GM23248 (cell line): ENCODE data around the gene NRSN2. TPM values are rescaled to one million over a fixed set of nuclear protein-coding genes. Genes with fewer than 3 reads are reported as not detected.

ENCODE experiments used
- DNase-seq: peaks from one replicate; pipeline ENCODE4 v3.0.0-alpha.2; 2015
- H2AFZ ChIP-seq: fragments of 200-600 bp; sonication (generic); 2 replicates; pipeline ENCODE4 v1.6.1; 2016; ENCODE audit warnings: antibody characterized with exemption
- H3F3A ChIP-seq: fragments of 200-600 bp; sonication (generic); 2 replicates; pipeline ENCODE4 v1.6.1; 2016; ENCODE audit warnings: mild to moderate bottlenecking, antibody characterized with exemption, mixed run types; ENCODE audit not compliant: insufficient read depth
- H3K27ac ChIP-seq: fragments of 200-600 bp; sonication (generic); 2 replicates; pipeline ENCODE4 v1.5.1; 2016; ENCODE audit warnings: mild to moderate bottlenecking
- H3K27me3 ChIP-seq: fragments of 200-600 bp; sonication (generic); replicated peaks from 2 replicates; pipeline ENCODE4 v1.6.1; 2016; ENCODE audit warnings: mild to moderate bottlenecking; ENCODE audit not compliant: insufficient read depth
- H3K36me3 ChIP-seq: fragments of 200-600 bp; sonication (generic); 2 replicates; pipeline ENCODE4 v1.6.1; 2016; ENCODE audit warnings: low read depth, mild to moderate bottlenecking
- H3K4me1 ChIP-seq: fragments of 200-600 bp; sonication (generic); 2 replicates; pipeline ENCODE4 v1.6.1; 2016; ENCODE audit warnings: mild to moderate bottlenecking; ENCODE audit not compliant: insufficient read depth
- H3K4me2 ChIP-seq: fragments of 200-600 bp; sonication (generic); one replicate; pipeline ENCODE4 v1.6.1; 2016; ENCODE audit warnings: mild to moderate bottlenecking; ENCODE audit not compliant: unreplicated experiment
- H3K4me3 ChIP-seq: fragments of 200-600 bp; sonication (generic); 2 replicates; pipeline ENCODE4 v1.5.1; 2016; ENCODE audit warnings: mild to moderate bottlenecking
- H3K79me2 ChIP-seq: fragments of 200-600 bp; sonication (generic); 2 replicates; pipeline ENCODE4 v1.6.1; 2016; ENCODE audit warnings: mild to moderate bottlenecking; ENCODE audit not compliant: insufficient read depth
- H3K9ac ChIP-seq: fragments of 200-600 bp; sonication (generic); 2 replicates; pipeline ENCODE4 v1.6.1; 2016; ENCODE audit warnings: mild to moderate bottlenecking
- H3K9me2 ChIP-seq: fragments of 200-600 bp; sonication (generic); 2 replicates; pipeline ENCODE4 v1.6.1; 2016; ENCODE audit warnings: mixed run types, mild to moderate bottlenecking, moderate library complexity; ENCODE audit not compliant: insufficient read depth
- H3K9me3 ChIP-seq: fragments of 200-600 bp; sonication (generic); one replicate; pipeline ENCODE4 v1.6.1; 2017; ENCODE audit warnings: low read depth
- H4K20me1 ChIP-seq: fragments of 200-600 bp; sonication (generic); 2 replicates; pipeline ENCODE4 v1.6.0; 2016; ENCODE audit not compliant: insufficient read depth
- EZH2 ChIP-seq: fragments of 200-600 bp; sonication (generic); IDR thresholded peaks from 2 replicates; pipeline ENCODE4 v1.6.1; 2018; ENCODE audit warnings: antibody characterized with exemption, mild to moderate bottlenecking; ENCODE audit not compliant: insufficient read depth, poor library complexity, severe bottlenecking
- EZH2phosphoT487 ChIP-seq: fragments of 200-600 bp; sonication (generic); IDR thresholded peaks from 2 replicates; pipeline ENCODE4 v1.6.1; 2018; ENCODE audit warnings: antibody characterized with exemption, moderate library complexity, mild to moderate bottlenecking, low read depth; ENCODE audit not compliant: insufficient read depth
- WGBS, 2 experiments: methylation state at CpG; one replicate each; pipeline ENCODE4 v1.1.6; 2015 to 2017; ENCODE audit warnings: low lambda C conversion rate in 2 of 2, low coverage in 1 of 2; ENCODE audit errors: missing lambda C conversion rate in 2 of 2; 5-methylcytosine and 5-hydroxymethylcytosine counted together
- in situ Hi-C: fragments of 300-500 bp; cut with MboI; formaldehyde crosslinking; loops from 2 replicates; pipeline ENCODE4 v1.15.0; 2020
- polyA plus RNA-seq: library from polyadenylated mRNA; unstranded; fragments of >200 nt; fragmentation: Nextera tagmentation; extraction: Ambion mirVana; gene quantifications from 2 replicates; pipeline ENCODE4 v1.2.1, GENCODE V29; 2016
- total RNA-seq: library from RNA; depleted of rRNA; stranded (reverse); fragments of >200 nt; shearing (Covaris generic); gene quantifications from 2 replicates; pipeline ENCODE4 v1.2.3, GENCODE V29; 2014

NRSN2 gene
- total and polyA plus RNA-seq, 2 experiments from 2014 or later = 76.7 to 76.8 TPM

GRCh38 chr20:312866-313265, 34.0 kb upstream of the NRSN2 start:
- Histone ChIP-seq H3K27ac (no peak overlapping the region), H3K9ac (no peak overlapping the region), H3K36me3 (no peaks in the 10 kb centered on the region), H3F3A (peaks cover 21% of the 10 kb centered on the region; the same call in 1 of the 2 replicates), H2AFZ (no peak overlapping the region), H3K4me1 (peaks cover 32% of the 10 kb centered on the region), H3K27me3 (no peaks in the 10 kb centered on the region), H3K4me2 (no peak overlapping the region), H3K79me2 (no peaks in the 10 kb centered on the region), H4K20me1 (no peaks in the 10 kb centered on the region), H3K9me2 (no peaks in the 10 kb centered on the region), H3K9me3 (no peaks in the 10 kb centered on the region), H3K4me3 (no peak overlapping the region)
- no peak for DNase-seq
- TF ChIP-seq EZH2phosphoT487 (no peak), EZH2 (no peak)
- in situ Hi-C loops = no loop called here
- WGBS, 2 experiments = 85 to 86% methylated on average over 1 of the region's 1 CpG

GRCh38 chr20:313402-313801, 33.5 kb upstream of the NRSN2 start:
- no peaks in the 10 kb centered on the region for H3K79me2 ChIP-seq
- H3K9me2 ChIP-seq = no peaks in the 10 kb centered on the region
- peaks cover 21% of the 10 kb centered on the region; the same call in 1 of the 2 replicates for H3F3A ChIP-seq
- no peak overlapping the region for H3K4me3 ChIP-seq
- TF ChIP-seq EZH2phosphoT487 (no peak), EZH2 (no peak)
- no peaks in the 10 kb centered on the region for H4K20me1 ChIP-seq
- no peaks in the 10 kb centered on the region for H3K36me3 ChIP-seq
- in situ Hi-C loops = no loop called here
- H2AFZ ChIP-seq = no peak overlapping the region
- DNase-seq = no peak
- H3K9me3 ChIP-seq = no peaks in the 10 kb centered on the region
- WGBS, 2 experiments = 80 to 85% methylated on average over 5 of the region's 5 CpGs
- no peak overlapping the region for H3K27ac ChIP-seq
- H3K4me1 ChIP-seq = peaks cover 32% of the 10 kb centered on the region
- H3K9ac ChIP-seq = no peak overlapping the region
- no peak overlapping the region for H3K4me2 ChIP-seq
- H3K27me3 ChIP-seq = no peaks in the 10 kb centered on the region

GRCh38 chr20:313948-314347, 33.0 kb upstream of the NRSN2 start:
- Histone ChIP-seq H4K20me1 (no peaks in the 10 kb centered on the region), H3K4me1 (peaks cover 31% of the 10 kb centered on the region), H3K9me2 (no peaks in the 10 kb centered on the region), H3K79me2 (no peaks in the 10 kb centered on the region), H3K9ac (no peak overlapping the region), H3K4me3 (no peak overlapping the region), H3K36me3 (no peaks in the 10 kb centered on the region), H3K9me3 (no peaks in the 10 kb centered on the region), H3F3A (peaks cover 19% of the 10 kb centered on the region; the same call in 1 of the 2 replicates), H2AFZ (no peak overlapping the region), H3K27me3 (no peaks in the 10 kb centered on the region), H3K4me2 (no peak overlapping the region), H3K27ac (peak overlapping the region; percentile 21; the same call in 1 of the 2 replicates)
- no peak for TF ChIP-seq EZH2
- no peak for TF ChIP-seq EZH2phosphoT487
- peak; percentile 89 for DNase-seq
- in situ Hi-C loops = no loop called here

- no peak overlapping the region for H2AFZ ChIP-seq
- H3K9me2 ChIP-seq = no peaks in the 10 kb centered on the region
- H3K9me3 ChIP-seq = no peaks in the 10 kb centered on the region
- no peak overlapping the region for H3K4me2 ChIP-seq
- no peak overlapping the region for H3K4me3 ChIP-seq
- WGBS, 2 experiments = 90 to 94% methylated on average over 2 of the region's 2 CpGs
- peaks cover 3% of the 10 kb centered on the region; the same call in 1 of the 2 replicates for H3F3A ChIP-seq
- H3K9ac ChIP-seq = 0 out of 2 replicates have a peak overlapping the region, but pooled peaks have one; percentile 19
- no peaks in the 10 kb centered on the region for H3K27me3 ChIP-seq
- TF ChIP-seq EZH2phosphoT487 (no peak), EZH2 (no peak)
- DNase-seq = peak; percentile 71
- no peaks in the 10 kb centered on the region for H4K20me1 ChIP-seq
- H3K36me3 ChIP-seq = no peaks in the 10 kb centered on the region
- H3K27ac ChIP-seq = peak overlapping the region; percentile 76
- H3K4me1 ChIP-seq = peaks cover 19% of the 10 kb centered on the region
- H3K79me2 ChIP-seq = no peaks in the 10 kb centered on the region
- in situ Hi-C loops = no loop called here
Observed at GRCh38 chr20:316316-317068, 30.4 kb upstream of the NRSN2 start.
